ENCODE results near the gene UBA3.

The UBA3 gene

GRCh38 chr3:69066121-69066520, 14.0 kb downstream of the UBA3 start:
- no peak for TF ChIP-seq Cebpa-rat (IDR thresholded peaks at IDR 0.05)
- peaks cover 57 to 93% (median 79%) of the 10 kb centered on the region in 11 experiments for H3K36me3 ChIP-seq
- H4K20me1 ChIP-seq, result peaks cover 0 to 25% (median 0%) of the 10 kb centered on the region in 11 experiments; a peak in 1 of 22 replicates
- no peak overlapping the region for H3K4me3 ChIP-seq
- no peaks in the 10 kb centered on the region for H3K27me3 ChIP-seq
- no peak overlapping the region for H3K9ac ChIP-seq
- no peak overlapping the region for H3K27ac ChIP-seq
- H3K9me3 ChIP-seq (replicated peaks in 1 of 11), result peaks cover 0 to 5% (median 0%) of the 10 kb centered on the region in 11 experiments; a peak in 2 of 22 replicates
- H3K4me1 ChIP-seq, result peaks cover 0 to 35% (median 21%) of the 10 kb centered on the region in 10 experiments; a peak in 17 of 20 replicates
- H3K4me2 ChIP-seq, result peak overlapping the region in 3 of 11 experiments; percentile 32 to 50 (median 41); a peak in 4 of 22 replicates

GRCh38 chr3:69065318-69065964, 14.7 kb downstream of the UBA3 start:
- no peak overlapping the region for H3K4me3 ChIP-seq
- peaks cover 0 to 18% (median 0%) of the 10 kb centered on the region in 11 experiments; a peak in 1 of 22 replicates for H4K20me1 ChIP-seq
- no peaks in the 10 kb centered on the region for H3K27me3 ChIP-seq
- no peak overlapping the region for H3K27ac ChIP-seq
- H3K4me1 ChIP-seq, result peaks cover 0 to 41% (median 22%) of the 10 kb centered on the region in 10 experiments; a peak in 17 of 20 replicates
- peaks cover 0 to 11% (median 0%) of the 10 kb centered on the region in 11 experiments; a peak in 3 of 22 replicates for H3K9me3 ChIP-seq (replicated peaks in 1 of 11)
- TF ChIP-seq Cebpa-rat (IDR thresholded peaks at IDR 0.05), result no peak
- H3K9ac ChIP-seq, result no peak overlapping the region
- peaks cover 57 to 93% (median 79%) of the 10 kb centered on the region in 11 experiments for H3K36me3 ChIP-seq
- peak overlapping the region in 7 of 11 experiments; percentile 27 to 50 (median 41); a peak in 13 of 22 replicates for H3K4me2 ChIP-seq

GRCh38 chr3:69063636-69064035, 16.5 kb downstream of the UBA3 start:
- Histone ChIP-seq H3K9ac (no peak overlapping the region), H3K27me3 (no peaks in the 10 kb centered on the region), H3K4me1 (peaks cover 9 to 49% (median 31%) of the 10 kb centered on the region in 10 experiments), H3K9me3 (replicated peaks in 1 of 11) (peaks cover 0 to 11% (median 0%) of the 10 kb centered on the region in 11 experiments; a peak in 3 of 22 replicates), H3K4me3 (no peak overlapping the region), H3K27ac (no peak overlapping the region), H3K36me3 (peaks cover 63 to 92% (median 78%) of the 10 kb centered on the region in 11 experiments), H3K4me2 (no peak overlapping the region), H4K20me1 (0 out of 22 replicates have a peak, but pooled peaks cover 0 to 5% (median 0%) of the 10 kb centered on the region in 11 experiments)
- TF ChIP-seq Cebpa-rat (IDR thresholded peaks at IDR 0.05), result no peak

GRCh38 chr3:69059688-69060087, 20.5 kb downstream of the UBA3 start:
- Histone ChIP-seq H3K4me3 (no peak overlapping the region), H3K4me2 (peak overlapping the region in 4 of 11 experiments; percentile 68 to 79 (median 70); a peak in 5 of 22 replicates), H3K27me3 (no peaks in the 10 kb centered on the region), H4K20me1 (no peaks in the 10 kb centered on the region), H3K9ac (no peak overlapping the region), H3K4me1 (peaks cover 16 to 44% (median 28%) of the 10 kb centered on the region in 10 experiments), H3K27ac (peak overlapping the region in 4 of 11 experiments; percentile 2 to 80 (median 70); a peak in 4 of 22 replicates), H3K9me3 (replicated peaks in 1 of 11) (peaks cover 0 to 11% (median 0%) of the 10 kb centered on the region in 11 experiments; a peak in 3 of 22 replicates), H3K36me3 (peaks cover 72 to 94% (median 85%) of the 10 kb centered on the region in 11 experiments)
- no peak for TF ChIP-seq Cebpa-rat (IDR thresholded peaks at IDR 0.05)

GRCh38 chr3:69058947-69059224, 21.3 kb downstream of the UBA3 start:
- peak overlapping the region in 10 of 11 experiments; percentile 12 to 80 (median 66); a peak in 18 of 22 replicates for H3K27ac ChIP-seq
- peaks cover 77 to 95% (median 86%) of the 10 kb centered on the region in 11 experiments for H3K36me3 ChIP-seq
- H3K9ac ChIP-seq, result peak overlapping the region in 5 of 11 experiments; percentile 19 to 58 (median 43); a peak in 2 of 22 replicates
- H3K4me2 ChIP-seq, result peak overlapping the region; percentile 57 to 79 (median 69)
- H3K4me3 ChIP-seq, result no peak overlapping the region
- TF ChIP-seq Cebpa-rat (IDR thresholded peaks at IDR 0.05), result no peak
- H4K20me1 ChIP-seq, result no peaks in the 10 kb centered on the region
- H3K4me1 ChIP-seq, result peaks cover 16 to 44% (median 28%) of the 10 kb centered on the region in 10 experiments
- H3K27me3 ChIP-seq, result no peaks in the 10 kb centered on the region
- H3K9me3 ChIP-seq (replicated peaks in 1 of 11), result peaks cover 0 to 11% (median 0%) of the 10 kb centered on the region in 11 experiments; a peak in 3 of 22 replicates

GRCh38 chr3:69058180-69058946, 21.8 kb downstream of the UBA3 start:
- TF ChIP-seq Cebpa-rat (IDR thresholded peaks at IDR 0.05), result no peak
- H3K27me3 ChIP-seq, result no peaks in the 10 kb centered on the region
- H3K4me2 ChIP-seq, result peak overlapping the region; percentile 57 to 79 (median 69)
- peaks cover 75 to 94% (median 86%) of the 10 kb centered on the region in 11 experiments for H3K36me3 ChIP-seq
- H3K27ac ChIP-seq, result peak overlapping the region in 10 of 11 experiments; percentile 16 to 80 (median 66); a peak in 20 of 22 replicates
- peaks cover 0 to 11% (median 0%) of the 10 kb centered on the region in 11 experiments; a peak in 3 of 22 replicates for H3K9me3 ChIP-seq (replicated peaks in 1 of 11)
- H4K20me1 ChIP-seq, result no peaks in the 10 kb centered on the region
- H3K9ac ChIP-seq, result peak overlapping the region in 5 of 11 experiments; percentile 19 to 58 (median 43); a peak in 6 of 22 replicates
- H3K4me3 ChIP-seq, result no peak overlapping the region
- H3K4me1 ChIP-seq, result peaks cover 16 to 44% (median 29%) of the 10 kb centered on the region in 10 experiments

- Histone ChIP-seq H3K9ac (peak overlapping the region; percentile 31 to 91 (median 88); a peak in 21 of 22 replicates), H4K20me1 (peaks cover 0 to 37% (median 28%) of the 10 kb centered on the region in 11 experiments; a peak in 14 of 22 replicates), H3K27ac (peak overlapping the region; percentile 17 to 90 (median 84); a peak in 21 of 22 replicates), H3K36me3 (peaks cover 43 to 74% (median 59%) of the 10 kb centered on the region in 11 experiments), H3K4me1 (peaks cover 21 to 43% (median 29%) of the 10 kb centered on the region in 10 experiments), H3K4me3 (peak overlapping the region; percentile 80 to 93 (median 84)), H3K27me3 (no peaks in the 10 kb centered on the region), H3K9me3 (replicated peaks in 1 of 11) (no peaks in the 10 kb centered on the region), H3K4me2 (peak overlapping the region; percentile 75 to 96 (median 87))
- no peak for TF ChIP-seq Cebpa-rat (IDR thresholded peaks at IDR 0.05)
These were observed 27.7 kb downstream of the UBA3 start for GRCh38 chr3:69052472-69052898.

- Histone ChIP-seq H3K27ac (peak within 1 kb of the TSS; percentile 76 to 90 (median 86)), H3K9me3 (replicated peaks in 1 of 11) (no peaks in the 10 kb centered on the region), H3K36me3 (peaks cover 44 to 74% (median 60%) of the 10 kb centered on the region in 11 experiments), H3K4me2 (peak within 1 kb of the TSS; percentile 81 to 99 (median 90)), H4K20me1 (peaks cover 0 to 43% (median 31%) of the 10 kb centered on the region in 11 experiments; a peak in 14 of 22 replicates), H3K9ac (peak within 1 kb of the TSS; percentile 83 to 91 (median 88)), H3K27me3 (no peaks in the 10 kb centered on the region), H3K4me1 (peaks cover 21 to 46% (median 29%) of the 10 kb centered on the region in 10 experiments), H3K4me3 (peak within 1 kb of the TSS; percentile 80 to 93 (median 84))
- TF ChIP-seq Cebpa-rat (IDR thresholded peaks at IDR 0.05), result no peak
These were observed 28.3 kb downstream of the UBA3 start, which contains the start of gene TMF1 for GRCh38 chr3:69051756-69052471. TMF1 (minus strand) TSS chr3:69052333; CDS start chr3:69052086, 247 bp downstream.
